ENCODE results near the gene MILR1. TPM values are rescaled to one million over a fixed set of nuclear protein-coding genes. Genes with fewer than 3 reads are reported as not detected.
"Not testable (repeated sequence)": the region's sequence is repeated elsewhere in the genome, so short reads cannot be mapped to it uniquely, and the experiment has no call there.

Gene MILR1
- total RNA-seq, 4 donors from 2014 or later: 2.9 to 6.6 (median 4.2) TPM

GRCh38 chr17:64457156-64457555 is 8.2 kb downstream of the MILR1 start:
- H3K9me3 ChIP-seq: no peaks in the 10 kb centered on the region
- TF ChIP-seq POLR2A (IDR thresholded peaks at IDR 0.05; ENCODE audit: low read depth) (no peak), CTCF (IDR thresholded peaks at IDR 0.05) (no peak), EP300 (IDR thresholded peaks at IDR 0.05) (no peak), POLR2AphosphoS5 (IDR thresholded peaks at IDR 0.05) (no peak)
- H3K27ac ChIP-seq (replicated peaks in 1 of 4): no peak overlapping the region
- no peak overlapping the region for H3K4me3 ChIP-seq
- intact Hi-C loops (cut with DNase I): no loop called here
- peaks cover 0 to 5% (median 0%) of the 10 kb centered on the region in 4 donors for H3K4me1 ChIP-seq
- H3K27me3 ChIP-seq: no peaks in the 10 kb centered on the region
- no peaks in the 10 kb centered on the region for H3K36me3 ChIP-seq
- no peak for DNase-seq (ENCODE audit: extremely low spot score)
- WGBS: 72% methylated on average over 7 of the region's 7 CpGs

GRCh38 chr17:64458756-64459155 is 9.8 kb downstream of the MILR1 start:
- no peaks in the 10 kb centered on the region for H3K9me3 ChIP-seq
- no peak overlapping the region for H3K4me3 ChIP-seq
- no peak for TF ChIP-seq POLR2A (IDR thresholded peaks at IDR 0.05; ENCODE audit: low read depth)
- no peak for TF ChIP-seq EP300 (IDR thresholded peaks at IDR 0.05)
- TF ChIP-seq POLR2AphosphoS5 (IDR thresholded peaks at IDR 0.05): no peak
- TF ChIP-seq CTCF (IDR thresholded peaks at IDR 0.05): no peak
- peaks cover 0 to 5% (median 0%) of the 10 kb centered on the region in 4 donors for H3K4me1 ChIP-seq
- intact Hi-C loops (cut with DNase I): no loop called here
- H3K36me3 ChIP-seq: no peaks in the 10 kb centered on the region
- no peaks in the 10 kb centered on the region for H3K27me3 ChIP-seq
- DNase-seq (ENCODE audit: extremely low spot score): no peak
- H3K27ac ChIP-seq (replicated peaks in 1 of 4): no peak overlapping the region
- WGBS: 75% methylated on average over 3 of the region's 8 CpGs

GRCh38 chr17:64459284-64459747 is 10.4 kb downstream of the MILR1 start:
- H3K9me3 ChIP-seq: no peaks in the 10 kb centered on the region
- no peak for DNase-seq (ENCODE audit: extremely low spot score)
- H3K4me3 ChIP-seq: no peak overlapping the region
- intact Hi-C loops (cut with DNase I): no loop called here
- no peaks in the 10 kb centered on the region for H3K36me3 ChIP-seq
- TF ChIP-seq EP300 (IDR thresholded peaks at IDR 0.05): no peak
- no peak for TF ChIP-seq POLR2A (IDR thresholded peaks at IDR 0.05; ENCODE audit: low read depth)
- TF ChIP-seq POLR2AphosphoS5 (IDR thresholded peaks at IDR 0.05): no peak
- TF ChIP-seq CTCF (IDR thresholded peaks at IDR 0.05): no peak
- WGBS: 91% methylated on average over 6 of the region's 6 CpGs
- peaks cover 0 to 5% (median 0%) of the 10 kb centered on the region in 4 donors for H3K4me1 ChIP-seq
- no peaks in the 10 kb centered on the region for H3K27me3 ChIP-seq
- H3K27ac ChIP-seq (replicated peaks in 1 of 4): no peak overlapping the region

GRCh38 chr17:64459818-64460217 is 10.9 kb downstream of the MILR1 start:
- H3K27ac ChIP-seq (replicated peaks in 1 of 4); intact Hi-C loops (cut with DNase I); H3K4me1 ChIP-seq; H3K36me3 ChIP-seq; H3K4me3 ChIP-seq; DNase-seq (ENCODE audit: extremely low spot score); H3K27me3 ChIP-seq; H3K9me3 ChIP-seq: not testable (repeated sequence)
- 96% methylated on average over 7 of the region's 7 CpGs for WGBS

GRCh38 chr17:64460955-64461354 is 12.0 kb downstream of the MILR1 start:
- intact Hi-C loops (cut with DNase I): no loop called here
- no peaks in the 10 kb centered on the region for H3K27me3 ChIP-seq
- no peak overlapping the region for H3K27ac ChIP-seq (replicated peaks in 1 of 4)
- no peaks in the 10 kb centered on the region for H3K36me3 ChIP-seq
- no peaks in the 10 kb centered on the region for H3K9me3 ChIP-seq
- TF ChIP-seq POLR2A (IDR thresholded peaks at IDR 0.05; ENCODE audit: low read depth) (no peak), EP300 (IDR thresholded peaks at IDR 0.05) (no peak), POLR2AphosphoS5 (IDR thresholded peaks at IDR 0.05) (no peak), CTCF (IDR thresholded peaks at IDR 0.05) (no peak)
- no peak overlapping the region for H3K4me3 ChIP-seq
- 79% methylated on average over 8 of the region's 8 CpGs for WGBS
- H3K4me1 ChIP-seq: peaks cover 0 to 5% (median 0%) of the 10 kb centered on the region in 4 donors
- no peak for DNase-seq (ENCODE audit: extremely low spot score)
